GM10248 (cell line): ENCODE measurements around the gene TECPR1.
A peak's percentile ranks its signal among the peaks of the same experiment; 100 is the strongest.

Source experiments
- CTCF ChIA-PET: fragments of 300-600 bp; sonication (Branson Sonifier 250); formaldehyde crosslinking; extraction: SDS; loops from one replicate; lab custom pipeline; 2021; ENCODE audit warnings: antibody characterized with exemption; lab: Yijun Ruan, JAX
- POLR2A ChIA-PET: fragments of 350-650 bp; sonication (Branson Sonifier 250); formaldehyde crosslinking; extraction: SDS; loops from one replicate; lab custom pipeline; 2020; ENCODE audit warnings: antibody characterized with exemption; lab: Yijun Ruan, JAX
- DNase-seq: peaks from one replicate; pipeline ENCODE4 v3.0.0; 2012; ENCODE audit errors: extremely low spot score
- TF ChIP-seq, protein P1 (sequence below): IDR thresholded peaks from 2 replicates; pipeline ENCODE4 v1.5.1; 2012; ENCODE audit warnings: mild to moderate bottlenecking, low read depth; ENCODE audit errors: extremely low read depth, missing control alignments, control extremely low read depth

Gene TECPR1, protein sequence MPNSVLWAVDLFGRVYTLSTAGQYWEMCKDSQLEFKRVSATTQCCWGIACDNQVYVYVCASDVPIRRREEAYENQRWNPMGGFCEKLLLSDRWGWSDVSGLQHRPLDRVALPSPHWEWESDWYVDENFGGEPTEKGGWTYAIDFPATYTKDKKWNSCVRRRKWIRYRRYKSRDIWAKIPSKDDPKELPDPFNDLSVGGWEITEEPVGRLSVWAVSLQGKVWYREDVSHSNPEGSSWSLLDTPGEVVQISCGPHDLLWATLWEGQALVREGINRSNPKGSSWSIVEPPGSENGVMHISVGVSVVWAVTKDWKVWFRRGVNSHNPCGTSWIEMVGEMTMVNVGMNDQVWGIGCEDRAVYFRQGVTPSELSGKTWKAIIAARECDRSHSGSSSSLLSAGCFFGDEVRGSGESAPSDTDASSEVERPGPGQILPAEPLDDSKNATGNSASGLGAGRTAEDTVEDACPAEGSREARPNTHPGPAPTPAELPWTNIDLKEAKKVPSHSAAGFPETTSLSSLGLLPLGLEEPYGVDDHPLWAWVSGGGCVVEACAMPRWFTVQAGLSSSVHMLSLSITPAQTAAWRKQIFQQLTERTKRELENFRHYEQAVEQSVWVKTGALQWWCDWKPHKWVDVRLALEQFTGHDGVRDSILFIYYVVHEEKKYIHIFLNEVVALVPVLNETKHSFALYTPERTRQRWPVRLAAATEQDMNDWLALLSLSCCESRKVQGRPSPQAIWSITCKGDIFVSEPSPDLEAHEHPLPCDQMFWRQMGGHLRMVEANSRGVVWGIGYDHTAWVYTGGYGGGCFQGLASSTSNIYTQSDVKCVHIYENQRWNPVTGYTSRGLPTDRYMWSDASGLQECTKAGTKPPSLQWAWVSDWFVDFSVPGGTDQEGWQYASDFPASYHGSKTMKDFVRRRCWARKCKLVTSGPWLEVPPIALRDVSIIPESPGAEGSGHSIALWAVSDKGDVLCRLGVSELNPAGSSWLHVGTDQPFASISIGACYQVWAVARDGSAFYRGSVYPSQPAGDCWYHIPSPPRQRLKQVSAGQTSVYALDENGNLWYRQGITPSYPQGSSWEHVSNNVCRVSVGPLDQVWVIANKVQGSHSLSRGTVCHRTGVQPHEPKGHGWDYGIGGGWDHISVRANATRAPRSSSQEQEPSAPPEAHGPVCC

DNA sequence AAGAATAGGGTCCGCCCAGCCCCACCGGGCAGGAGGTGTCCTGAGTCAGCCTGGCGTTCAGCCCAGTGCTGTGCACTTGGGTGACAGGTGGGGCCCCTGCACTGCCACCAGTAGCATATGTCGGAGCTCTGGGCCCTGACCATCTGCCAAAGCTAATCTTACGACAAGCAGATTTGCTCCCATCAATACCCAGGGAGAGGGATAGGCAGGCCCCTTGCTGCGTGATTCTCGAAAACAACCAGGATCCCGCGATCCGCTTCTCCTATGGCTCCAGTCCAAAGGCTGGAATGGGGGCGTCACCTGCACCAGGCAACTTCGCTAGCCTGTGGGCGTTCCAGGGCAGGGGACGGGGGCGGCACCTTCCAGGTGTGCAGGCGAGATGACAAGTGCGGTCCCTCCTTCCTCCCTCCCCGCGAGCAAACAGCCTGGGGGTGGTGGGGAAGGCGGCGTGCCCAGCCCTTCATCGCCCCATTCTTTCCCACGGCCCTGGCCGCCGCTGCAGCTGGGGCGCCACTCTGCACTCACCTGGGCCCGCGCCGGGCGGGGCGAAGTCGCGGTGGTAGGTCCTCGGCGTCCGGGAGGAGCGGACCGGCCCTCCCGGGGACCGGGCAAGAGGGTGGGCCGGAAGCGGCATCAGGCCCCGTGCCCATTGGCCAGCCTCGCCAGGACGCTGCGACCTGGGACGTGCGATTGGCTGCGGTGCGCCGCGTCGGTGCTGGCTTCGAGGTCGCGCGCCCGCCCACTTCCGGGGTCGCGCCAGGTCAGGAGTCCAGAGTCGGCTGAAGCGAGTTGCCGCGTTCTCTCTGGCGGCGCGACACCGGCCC lies at the start of gene TECPR1:
Gene TECPR1 (minus strand): TSS at position 632 of the 824 bp plus-strand sequence. CDS start 6,086 bp downstream, outside the sequence.
- TF ChIP-seq, protein P1, sequence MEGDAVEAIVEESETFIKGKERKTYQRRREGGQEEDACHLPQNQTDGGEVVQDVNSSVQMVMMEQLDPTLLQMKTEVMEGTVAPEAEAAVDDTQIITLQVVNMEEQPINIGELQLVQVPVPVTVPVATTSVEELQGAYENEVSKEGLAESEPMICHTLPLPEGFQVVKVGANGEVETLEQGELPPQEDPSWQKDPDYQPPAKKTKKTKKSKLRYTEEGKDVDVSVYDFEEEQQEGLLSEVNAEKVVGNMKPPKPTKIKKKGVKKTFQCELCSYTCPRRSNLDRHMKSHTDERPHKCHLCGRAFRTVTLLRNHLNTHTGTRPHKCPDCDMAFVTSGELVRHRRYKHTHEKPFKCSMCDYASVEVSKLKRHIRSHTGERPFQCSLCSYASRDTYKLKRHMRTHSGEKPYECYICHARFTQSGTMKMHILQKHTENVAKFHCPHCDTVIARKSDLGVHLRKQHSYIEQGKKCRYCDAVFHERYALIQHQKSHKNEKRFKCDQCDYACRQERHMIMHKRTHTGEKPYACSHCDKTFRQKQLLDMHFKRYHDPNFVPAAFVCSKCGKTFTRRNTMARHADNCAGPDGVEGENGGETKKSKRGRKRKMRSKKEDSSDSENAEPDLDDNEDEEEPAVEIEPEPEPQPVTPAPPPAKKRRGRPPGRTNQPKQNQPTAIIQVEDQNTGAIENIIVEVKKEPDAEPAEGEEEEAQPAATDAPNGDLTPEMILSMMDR: no peak
- CTCF ChIA-PET: interaction anchor here (2.2 kb wide), 1 partner anchor 15 kb away, joined by 13 read pairs; no protein-coding TSS in a partner anchor
- peak; percentile 99 for DNase-seq
- POLR2A ChIA-PET: no interaction called here

DNA sequence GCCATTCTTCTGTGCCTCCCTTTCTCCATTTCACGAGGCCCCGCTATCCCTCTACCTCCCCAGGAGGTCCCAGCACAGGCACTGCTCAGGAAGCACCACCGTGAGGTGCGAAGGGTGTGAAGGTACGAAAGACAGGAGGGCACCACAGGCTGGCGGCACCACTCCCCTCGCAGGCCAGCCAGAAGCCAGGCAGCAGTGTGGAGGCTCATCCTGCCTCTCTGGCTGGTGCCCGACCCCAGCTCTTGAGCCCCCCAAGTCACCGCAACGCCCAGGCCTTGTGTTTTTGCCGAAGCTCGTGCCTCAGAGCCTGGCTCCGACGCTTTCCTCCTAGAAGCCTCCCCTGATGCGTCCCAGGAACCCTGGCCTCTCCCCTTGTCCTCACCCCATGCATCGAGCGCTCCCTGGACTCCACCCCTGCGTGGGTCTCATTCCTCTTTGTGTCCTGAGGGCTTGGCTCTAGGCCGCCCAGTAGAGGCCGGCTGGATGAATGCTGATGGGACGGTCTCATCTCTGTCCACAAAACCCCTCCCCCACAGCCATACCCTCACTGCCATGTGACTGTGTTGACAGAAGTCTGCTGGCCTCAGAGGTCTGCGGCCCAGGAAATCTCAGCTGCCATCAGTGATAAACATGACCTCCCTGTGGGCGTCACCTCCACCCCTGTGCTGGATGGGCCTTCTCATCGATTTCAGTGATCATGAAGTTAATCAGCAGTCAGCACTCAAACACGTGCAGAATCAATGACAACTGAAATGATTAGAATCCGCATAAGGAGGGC lies 48.8 kb upstream of the TECPR1 start:
- ChIA-PET CTCF (interaction anchor here (1.0 to 1.3 kb wide), 2 partner anchors 13 to 101 kb away, joined by 3 to 6 read pairs; partner anchors contain the start of gene BAIAP2L1), POLR2A (no interaction called here)
- DNase-seq: no peak
- TF ChIP-seq, protein P1: no peak

DNA sequence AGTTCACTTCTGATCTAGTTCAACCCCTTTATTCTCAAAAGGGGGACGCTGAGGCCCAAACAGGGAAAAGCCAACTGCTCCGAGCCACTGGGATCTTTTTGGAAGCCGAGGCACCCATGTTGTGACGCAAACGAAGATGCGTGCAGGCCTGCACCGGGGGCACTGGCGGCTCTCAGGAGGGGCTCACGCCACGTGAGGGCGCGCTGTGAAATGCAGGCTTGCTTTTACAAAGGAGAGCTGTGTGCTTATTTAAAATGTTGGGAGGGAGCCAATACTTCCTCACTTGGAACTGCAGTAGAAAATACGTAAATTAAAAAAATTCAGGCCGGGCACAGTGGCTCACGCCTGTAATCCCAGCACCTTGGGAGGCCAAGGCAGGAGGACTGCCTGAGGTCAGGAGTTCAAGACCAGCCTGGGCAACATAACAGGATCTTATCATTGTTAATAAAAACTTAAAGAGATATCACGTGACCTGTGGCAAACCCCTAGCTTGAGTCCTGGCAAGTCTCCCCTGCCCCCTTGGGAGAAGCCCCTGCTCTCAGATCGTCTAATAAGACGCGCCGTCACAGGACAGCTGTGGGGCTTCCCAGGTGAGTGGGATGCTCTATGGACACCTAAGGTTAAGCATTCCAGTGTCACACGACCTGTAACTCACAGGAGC lies 45.7 kb upstream of the TECPR1 start:
- no peak for DNase-seq
- POLR2A ChIA-PET: no interaction called here
- TF ChIP-seq, protein P1: no peak
- CTCF ChIA-PET: interaction anchor here (1.6 to 1.8 kb wide), 2 partner anchors 49 to 104 kb away, joined by 3 to 8 read pairs; partner anchors contain the start of gene BAIAP2L1

DNA sequence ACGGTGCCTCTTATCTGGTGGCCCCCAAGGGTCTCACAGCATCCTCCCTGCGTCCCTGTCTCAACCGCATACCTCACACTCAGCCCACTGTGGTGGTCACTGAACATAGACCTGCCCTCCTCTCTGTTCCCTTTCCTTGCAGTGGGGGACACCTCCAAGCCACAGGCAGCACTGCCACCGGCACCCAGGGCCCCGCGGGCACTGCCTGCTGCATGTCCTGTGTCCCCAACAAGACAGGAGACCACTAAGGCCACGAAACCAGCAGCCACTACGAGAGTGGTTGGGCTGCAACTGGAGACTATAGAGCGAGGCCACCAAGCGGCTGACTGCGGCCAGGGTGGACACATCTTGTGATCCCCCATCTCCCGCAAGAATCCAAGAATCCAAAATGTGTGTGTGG lies 44.8 kb upstream of the TECPR1 start:
- TF ChIP-seq, protein P1: no peak
- ChIA-PET POLR2A (no interaction called here), CTCF (interaction anchor here (1.8 to 4.7 kb wide), 2 partner anchors 105 kb away, joined by 8 to 54 read pairs; partner anchors contain the start of gene BAIAP2L1)
- DNase-seq: no peak
